ENCODE data around the gene RPL13A. TPM values are rescaled to one million over a fixed set of nuclear protein-coding genes. Genes with fewer than 3 reads are reported as not detected.

The RPL13A gene
- total RNA-seq, 1 experiment from 2014 or later, result 1,196 TPM

GRCh38 chr19:49499030-49499670, 11.7 kb downstream of the RPL13A start:
- Histone ChIP-seq H3K9me3 (ENCODE audit: control insufficient read depth, insufficient read depth, low read depth, low read length) (no peaks in the 10 kb centered on the region), H3K27ac (ENCODE audit: low read length) (no peak overlapping the region), H3K27me3 (ENCODE audit: control insufficient read depth, insufficient read depth, low read length) (no peaks in the 10 kb centered on the region), H3K4me3 (ENCODE audit: low read depth in 2 of 2, low read length in 2 of 2) (peak overlapping the region in 1 of 2 experiments; percentile 14; a peak in 1 of 4 replicates), H3K36me3 (ENCODE audit: control insufficient read depth, insufficient read depth, low read length) (peaks cover 19% of the 10 kb centered on the region), H3K4me1 (ENCODE audit: control insufficient read depth, insufficient read depth, low read length) (peaks cover 17% of the 10 kb centered on the region)
- in situ Hi-C loops (cut with HindIII; ENCODE audit: low pct_unique_long_range_greater_than_20kb, low sequenced_read_pairs) (no loop called here), intact Hi-C loops (cut with micrococcal nuclease; ENCODE audit: unreplicated experiment) (no loop called here)
- DNase-seq (ENCODE audit: low read depth, low spot score), result no peak
- TF ChIP-seq POLR2AphosphoS5 (IDR thresholded peaks at IDR 0.05; ENCODE audit: low read depth, low read length) (no peak; the same call in 1 of the 2 replicates), SIN3A (IDR thresholded peaks at IDR 0.05; ENCODE audit: borderline replicate concordance, insufficient read depth, low read depth, low read length) (no peak), TCF7L2 (IDR thresholded peaks at IDR 0.05; ENCODE audit: low read depth, low read length) (no peak)
- TF ChIP-seq, protein P1, sequence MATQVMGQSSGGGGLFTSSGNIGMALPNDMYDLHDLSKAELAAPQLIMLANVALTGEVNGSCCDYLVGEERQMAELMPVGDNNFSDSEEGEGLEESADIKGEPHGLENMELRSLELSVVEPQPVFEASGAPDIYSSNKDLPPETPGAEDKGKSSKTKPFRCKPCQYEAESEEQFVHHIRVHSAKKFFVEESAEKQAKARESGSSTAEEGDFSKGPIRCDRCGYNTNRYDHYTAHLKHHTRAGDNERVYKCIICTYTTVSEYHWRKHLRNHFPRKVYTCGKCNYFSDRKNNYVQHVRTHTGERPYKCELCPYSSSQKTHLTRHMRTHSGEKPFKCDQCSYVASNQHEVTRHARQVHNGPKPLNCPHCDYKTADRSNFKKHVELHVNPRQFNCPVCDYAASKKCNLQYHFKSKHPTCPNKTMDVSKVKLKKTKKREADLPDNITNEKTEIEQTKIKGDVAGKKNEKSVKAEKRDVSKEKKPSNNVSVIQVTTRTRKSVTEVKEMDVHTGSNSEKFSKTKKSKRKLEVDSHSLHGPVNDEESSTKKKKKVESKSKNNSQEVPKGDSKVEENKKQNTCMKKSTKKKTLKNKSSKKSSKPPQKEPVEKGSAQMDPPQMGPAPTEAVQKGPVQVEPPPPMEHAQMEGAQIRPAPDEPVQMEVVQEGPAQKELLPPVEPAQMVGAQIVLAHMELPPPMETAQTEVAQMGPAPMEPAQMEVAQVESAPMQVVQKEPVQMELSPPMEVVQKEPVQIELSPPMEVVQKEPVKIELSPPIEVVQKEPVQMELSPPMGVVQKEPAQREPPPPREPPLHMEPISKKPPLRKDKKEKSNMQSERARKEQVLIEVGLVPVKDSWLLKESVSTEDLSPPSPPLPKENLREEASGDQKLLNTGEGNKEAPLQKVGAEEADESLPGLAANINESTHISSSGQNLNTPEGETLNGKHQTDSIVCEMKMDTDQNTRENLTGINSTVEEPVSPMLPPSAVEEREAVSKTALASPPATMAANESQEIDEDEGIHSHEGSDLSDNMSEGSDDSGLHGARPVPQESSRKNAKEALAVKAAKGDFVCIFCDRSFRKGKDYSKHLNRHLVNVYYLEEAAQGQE (IDR thresholded peaks at IDR 0.05; ENCODE audit: insufficient read depth in 1 of 2, low read depth in 2 of 2, low read length in 1 of 2), result no peak
- TF ChIP-seq, protein P2, sequence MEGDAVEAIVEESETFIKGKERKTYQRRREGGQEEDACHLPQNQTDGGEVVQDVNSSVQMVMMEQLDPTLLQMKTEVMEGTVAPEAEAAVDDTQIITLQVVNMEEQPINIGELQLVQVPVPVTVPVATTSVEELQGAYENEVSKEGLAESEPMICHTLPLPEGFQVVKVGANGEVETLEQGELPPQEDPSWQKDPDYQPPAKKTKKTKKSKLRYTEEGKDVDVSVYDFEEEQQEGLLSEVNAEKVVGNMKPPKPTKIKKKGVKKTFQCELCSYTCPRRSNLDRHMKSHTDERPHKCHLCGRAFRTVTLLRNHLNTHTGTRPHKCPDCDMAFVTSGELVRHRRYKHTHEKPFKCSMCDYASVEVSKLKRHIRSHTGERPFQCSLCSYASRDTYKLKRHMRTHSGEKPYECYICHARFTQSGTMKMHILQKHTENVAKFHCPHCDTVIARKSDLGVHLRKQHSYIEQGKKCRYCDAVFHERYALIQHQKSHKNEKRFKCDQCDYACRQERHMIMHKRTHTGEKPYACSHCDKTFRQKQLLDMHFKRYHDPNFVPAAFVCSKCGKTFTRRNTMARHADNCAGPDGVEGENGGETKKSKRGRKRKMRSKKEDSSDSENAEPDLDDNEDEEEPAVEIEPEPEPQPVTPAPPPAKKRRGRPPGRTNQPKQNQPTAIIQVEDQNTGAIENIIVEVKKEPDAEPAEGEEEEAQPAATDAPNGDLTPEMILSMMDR (IDR thresholded peaks at IDR 0.05), result no peak
- BruUV-seq (replicated peaks), result no TSS peak
- POLR2A ChIA-PET, result no interaction called here
- CTCF ChIA-PET, result no interaction called here
- no peak for ATAC-seq

GRCh38 chr19:49502866-49503581, 15.6 kb downstream of the RPL13A start:
- H3K27me3 ChIP-seq (ENCODE audit: control insufficient read depth, insufficient read depth, low read length), result no peaks in the 10 kb centered on the region
- H3K27ac ChIP-seq (ENCODE audit: low read length), result no peak overlapping the region
- intact Hi-C loops (cut with micrococcal nuclease; ENCODE audit: unreplicated experiment) (loop anchor here (2.0 kb wide), 1 partner anchor 44 kb away; no protein-coding TSS in a partner anchor), in situ Hi-C loops (cut with HindIII; ENCODE audit: low pct_unique_long_range_greater_than_20kb, low sequenced_read_pairs) (no loop called here)
- peaks cover 10% of the 10 kb centered on the region for H3K4me1 ChIP-seq (ENCODE audit: control insufficient read depth, insufficient read depth, low read length)
- ATAC-seq (peak; percentile 61), DNase-seq (ENCODE audit: low read depth, low spot score) (no peak)
- no peak overlapping the region for H3K4me3 ChIP-seq (ENCODE audit: low read depth in 2 of 2, low read length in 2 of 2)
- CTCF ChIA-PET, result interaction anchor here (1.1 to 1.4 kb wide), 2 partner anchors 44 to 46 kb away, joined by 3 to 9 read pairs; no protein-coding TSS in a partner anchor
- H3K9me3 ChIP-seq (ENCODE audit: control insufficient read depth, insufficient read depth, low read depth, low read length), result no peaks in the 10 kb centered on the region
- POLR2A ChIA-PET, result no interaction called here
- peaks cover 2% of the 10 kb centered on the region for H3K36me3 ChIP-seq (ENCODE audit: control insufficient read depth, insufficient read depth, low read length)
- TF ChIP-seq, protein P2 (IDR thresholded peaks at IDR 0.05), result peak; percentile 76
- TF ChIP-seq, protein P1 (IDR thresholded peaks at IDR 0.05; ENCODE audit: insufficient read depth in 1 of 2, low read depth in 2 of 2, low read length in 1 of 2), result no peak
- BruUV-seq (replicated peaks), result no TSS peak
